NCI-H2171 treated with DMSO at 0.1 percent for 48 hours (cell line): ENCODE results near the gene DBP.

Source experiments
- DNase-seq: peaks from one replicate; lab custom pipeline; 2025; lab: John Stamatoyannopoulos, UW

Gene DBP

DNA sequence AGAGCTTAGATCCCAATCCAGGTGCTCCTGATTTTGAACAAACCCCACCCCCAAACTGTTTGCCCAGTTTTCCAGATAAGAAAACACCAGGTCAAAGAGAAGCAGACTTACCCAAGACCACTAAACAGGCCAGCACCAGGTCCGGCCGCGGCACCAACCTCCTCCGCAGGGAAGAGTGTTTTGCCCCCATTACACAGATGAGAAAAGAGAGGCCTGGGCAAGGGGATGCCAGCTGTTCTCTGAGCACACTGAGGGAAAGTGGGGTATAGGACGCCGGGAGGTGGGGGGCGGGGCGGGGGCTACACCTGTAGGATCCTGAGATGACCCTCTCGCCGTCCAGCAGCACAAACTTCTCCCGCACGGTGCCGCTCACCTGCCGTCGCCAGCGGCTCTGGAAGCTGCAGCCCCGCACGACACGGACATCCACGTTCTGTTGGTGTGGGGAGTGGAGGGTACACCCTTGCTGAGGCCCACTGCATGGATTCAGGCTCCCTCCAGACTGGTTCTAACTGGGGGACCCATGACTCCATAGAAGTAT is 27.5 kb downstream of the DBP start:
- no peak for DNase-seq

DNA sequence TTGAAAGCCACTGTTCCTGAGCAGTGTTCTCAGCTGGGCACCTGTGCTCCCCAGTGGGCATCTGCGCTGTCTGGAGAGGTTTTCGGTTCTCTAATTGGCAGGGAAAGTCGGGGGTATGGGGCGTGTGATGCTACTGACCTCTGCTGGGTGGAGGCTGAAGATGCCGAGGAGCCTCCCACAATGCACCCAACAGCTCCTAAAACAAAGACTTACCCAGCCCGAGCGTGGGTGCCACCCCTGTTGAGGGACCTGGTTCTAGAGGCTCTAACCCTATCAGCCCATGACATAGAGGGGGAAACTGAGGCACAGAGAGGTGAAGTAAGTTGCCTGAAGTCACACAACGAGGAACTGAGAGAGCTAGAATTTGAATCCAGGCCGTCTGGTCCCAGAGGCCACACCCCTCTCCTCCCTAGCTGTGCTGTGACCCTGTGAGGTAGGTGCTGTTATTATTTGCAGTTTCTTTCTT is 28.3 kb downstream of the DBP start:
- DNase-seq, result peak; percentile 80

DNA sequence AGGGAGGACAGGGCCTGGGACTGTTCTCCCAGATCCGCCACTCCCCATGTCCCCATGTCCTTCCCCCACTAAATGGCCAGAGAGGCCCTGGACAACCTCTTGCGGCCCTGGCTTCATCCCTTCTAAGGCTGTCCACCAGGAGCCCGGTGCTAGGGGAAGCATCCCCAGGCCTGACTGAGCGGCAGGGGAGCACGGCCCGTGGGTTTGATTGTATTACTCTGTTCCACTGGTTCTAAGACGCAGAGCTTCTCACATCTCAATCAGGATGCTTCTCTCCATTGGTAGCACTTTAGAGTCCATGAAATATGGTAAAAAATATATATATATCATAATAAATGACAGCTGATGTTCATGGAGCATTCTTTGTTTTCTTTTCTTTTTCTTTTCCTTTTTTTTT is 29.8 kb downstream of the DBP start:
- no peak for DNase-seq

DNA sequence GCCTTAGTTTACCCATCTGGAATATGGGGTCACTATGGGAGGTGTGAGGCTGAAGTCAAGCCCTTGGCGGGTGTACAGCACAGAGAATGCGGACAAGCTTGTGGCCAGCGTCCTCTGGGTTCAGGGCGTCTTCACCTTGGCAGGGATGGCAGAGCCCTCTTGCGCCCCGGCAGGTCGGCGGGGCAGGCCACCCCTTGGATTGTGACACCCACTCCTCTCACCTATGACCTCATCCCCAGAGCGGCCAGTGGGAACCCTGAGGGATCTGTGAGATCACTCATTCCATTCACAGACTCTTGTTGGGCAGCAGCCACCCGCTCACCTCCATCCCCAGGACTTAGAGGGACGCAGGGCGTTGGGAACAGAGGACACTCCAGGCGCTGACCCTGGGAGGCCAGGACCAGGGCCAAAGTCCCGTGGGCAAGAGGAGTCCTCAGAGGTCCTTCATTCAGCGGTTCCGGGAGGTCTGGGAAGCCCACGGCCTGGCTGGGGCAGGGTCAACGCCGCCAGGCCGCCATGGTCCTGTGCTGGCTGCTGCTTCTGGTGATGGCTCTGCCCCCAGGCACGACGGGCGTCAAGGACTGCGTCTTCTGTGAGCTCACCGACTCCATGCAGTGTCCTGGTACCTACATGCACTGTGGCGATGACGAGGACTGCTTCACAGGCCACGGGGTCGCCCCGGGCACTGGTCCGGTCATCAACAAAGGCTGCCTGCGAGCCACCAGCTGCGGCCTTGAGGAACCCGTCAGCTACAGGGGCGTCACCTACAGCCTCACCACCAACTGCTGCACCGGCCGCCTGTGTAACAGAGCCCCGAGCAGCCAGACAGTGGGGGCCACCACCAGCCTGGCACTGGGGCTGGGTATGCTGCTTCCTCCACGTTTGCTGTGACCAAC is 30.5 kb downstream of the DBP start, which contains the start of gene SPACA4:
TSS of gene SPACA4 (plus strand) at position 280 of the 896 bp plus-strand sequence. CDS start at position 517, 237 bp downstream.
- no peak for DNase-seq

DNA sequence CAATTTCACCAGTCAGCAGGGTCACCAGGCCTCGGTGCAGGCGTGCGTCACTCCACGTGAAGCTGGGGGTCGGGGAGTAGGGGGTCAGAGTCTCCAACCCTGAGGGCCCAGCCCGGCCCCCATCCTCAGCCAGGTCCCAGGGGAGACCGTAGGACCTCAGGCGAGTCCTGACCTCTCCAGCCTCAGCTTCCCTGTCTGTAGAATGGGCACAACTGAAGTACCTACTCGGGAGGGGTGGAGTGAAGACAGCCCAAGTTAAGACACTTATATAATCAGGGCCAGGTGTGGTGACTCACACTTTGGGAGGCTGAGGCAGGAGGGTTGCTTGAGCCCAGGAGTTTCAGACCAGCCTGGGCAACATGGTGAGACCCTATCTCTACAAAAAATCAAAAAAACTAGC is 33.3 kb downstream of the DBP start:
- no peak for DNase-seq

DNA sequence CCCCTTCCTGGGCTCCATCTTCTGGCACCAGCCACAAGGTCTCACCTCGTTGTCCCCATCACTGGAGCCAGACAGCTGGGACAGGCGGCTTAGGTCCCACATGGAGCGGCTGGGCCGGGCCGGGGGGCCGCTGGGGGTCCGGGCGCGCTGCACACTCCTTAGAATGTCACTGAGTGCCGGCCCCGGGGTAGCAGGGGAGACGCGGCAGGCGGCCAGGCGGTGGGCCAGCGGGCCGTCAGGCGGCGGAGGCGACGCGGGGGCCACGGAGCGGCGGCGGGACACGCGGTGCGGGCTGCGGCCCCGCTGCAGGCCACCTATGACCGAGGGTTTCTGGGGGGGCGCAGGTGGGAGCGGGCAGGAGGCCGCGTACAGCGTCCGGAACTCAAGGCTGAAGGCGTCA is 33.7 kb downstream of the DBP start:
- DNase-seq, result no peak

DNA sequence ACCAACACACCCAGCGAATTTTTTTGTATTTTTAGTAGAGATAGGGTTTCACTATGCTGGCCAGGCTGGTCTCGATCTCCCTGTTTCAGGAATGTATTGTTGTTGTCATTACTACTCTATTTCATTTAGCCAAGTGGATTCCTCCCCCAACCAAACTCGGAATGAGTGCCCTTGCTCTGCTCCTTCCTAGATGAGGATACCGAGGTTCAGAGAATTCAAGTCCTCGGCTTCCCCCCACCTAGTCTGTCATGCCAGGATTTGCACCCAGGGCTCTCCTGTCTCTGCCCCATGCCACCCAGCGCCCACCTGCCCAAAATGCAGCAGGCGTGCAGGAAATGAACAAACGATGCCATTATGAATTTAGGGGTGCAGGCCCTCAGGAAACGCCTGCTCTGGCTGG is 34.2 kb downstream of the DBP start:
- no peak for DNase-seq

DNA sequence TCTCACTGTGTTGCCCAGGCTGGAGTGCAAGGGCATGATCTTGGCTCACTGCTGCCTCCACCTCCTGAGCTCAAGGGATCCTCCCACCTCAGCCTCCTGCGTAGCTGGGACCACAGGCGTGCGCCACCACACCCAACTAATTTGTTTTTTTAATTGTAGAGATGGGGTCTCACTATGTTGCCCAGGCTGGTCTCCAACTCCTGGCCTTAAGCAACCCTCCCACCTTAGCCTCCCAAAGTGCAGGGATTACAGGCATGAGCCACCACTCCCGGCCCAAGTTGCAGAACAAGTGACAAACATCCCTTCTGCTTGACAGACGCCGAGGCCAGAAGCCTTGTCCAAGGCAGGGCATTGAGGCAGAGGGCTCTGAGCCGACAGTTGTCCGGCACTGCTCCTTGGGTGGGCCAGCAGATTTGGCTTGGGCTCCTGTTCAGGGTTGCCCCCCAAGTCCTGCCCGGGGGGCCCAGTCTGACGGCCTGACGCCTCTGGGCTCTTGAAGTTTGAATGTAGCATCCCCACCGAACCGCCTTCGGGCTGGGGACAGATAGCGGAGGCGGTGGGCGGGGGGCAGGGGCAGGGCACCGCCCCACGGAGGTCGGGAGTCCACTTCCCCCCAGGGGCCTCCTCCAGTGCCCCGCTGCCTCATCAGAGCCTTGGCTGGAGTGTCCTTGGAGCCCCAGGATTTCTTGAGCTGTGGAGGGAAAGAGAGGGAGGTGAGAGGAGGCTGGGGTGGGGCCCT is 36.3 kb downstream of the DBP start:
- no peak for DNase-seq

DNA sequence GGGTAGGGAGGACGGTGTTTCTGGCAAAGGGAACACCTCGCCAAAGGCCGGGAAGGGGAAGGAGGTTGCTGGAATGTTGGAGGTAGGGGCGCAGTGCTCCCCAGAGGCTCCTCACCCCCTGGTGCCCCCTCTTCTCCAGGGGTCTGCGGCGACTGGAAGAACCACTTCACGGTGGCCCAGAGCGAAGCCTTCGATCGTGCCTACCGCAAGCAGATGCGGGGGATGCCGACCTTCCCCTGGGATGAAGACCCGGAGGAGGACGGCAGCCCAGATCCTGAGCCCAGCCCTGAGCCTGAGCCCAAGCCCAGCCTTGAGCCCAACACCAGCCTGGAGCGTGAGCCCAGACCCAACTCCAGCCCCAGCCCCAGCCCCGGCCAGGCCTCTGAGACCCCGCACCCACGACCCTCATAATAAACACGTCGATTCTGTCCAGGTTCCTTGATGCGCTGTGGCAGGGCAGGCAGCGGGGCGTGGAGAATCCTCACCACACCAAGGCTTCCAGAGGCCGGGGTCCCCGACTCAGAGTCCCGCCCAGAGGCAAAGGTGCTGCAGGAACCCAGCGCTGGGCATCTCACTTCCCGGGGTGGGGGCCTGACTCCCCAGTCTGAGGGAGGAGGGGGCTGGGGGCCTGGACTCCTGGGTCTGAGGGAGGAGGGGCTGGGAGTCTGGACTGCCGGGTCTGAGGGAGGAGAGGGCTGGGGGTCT is 38.0 kb downstream of the DBP start:
- DNase-seq, result no peak

DNA sequence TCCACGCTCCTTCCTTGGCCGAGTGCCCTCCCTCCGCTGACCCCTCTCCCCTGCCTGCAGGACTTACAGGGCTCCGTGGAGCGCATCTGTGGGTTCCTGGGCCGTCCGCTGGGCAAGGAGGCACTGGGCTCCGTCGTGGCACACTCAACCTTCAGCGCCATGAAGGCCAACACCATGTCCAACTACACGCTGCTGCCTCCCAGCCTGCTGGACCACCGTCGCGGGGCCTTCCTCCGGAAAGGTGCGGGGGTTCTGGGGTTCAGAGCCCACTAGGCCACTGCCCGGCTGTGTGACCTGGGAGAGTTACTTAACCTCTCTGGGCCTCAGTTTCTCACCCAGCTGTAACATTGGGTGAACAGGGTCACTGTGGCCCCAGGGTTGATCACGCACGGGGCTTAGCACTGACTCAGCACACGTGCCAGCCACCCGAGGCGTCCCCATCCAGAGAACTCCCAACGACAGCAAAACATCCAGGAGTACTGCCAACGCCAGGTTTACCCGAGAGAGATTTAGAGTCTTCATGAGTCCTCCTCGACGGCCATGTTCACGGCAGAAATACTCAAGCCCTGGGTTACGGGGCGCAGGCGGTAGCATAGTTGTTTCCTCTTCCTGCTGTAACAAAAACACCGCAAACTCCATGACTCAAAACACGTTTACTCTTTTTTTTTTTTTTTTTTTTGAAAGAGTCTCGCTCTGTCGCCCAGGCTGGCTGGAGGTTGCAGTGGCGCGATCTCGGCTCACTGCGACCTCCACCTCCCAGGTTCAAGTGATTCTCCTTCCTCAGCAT is 40.3 kb downstream of the DBP start:
- DNase-seq, result no peak

DNA sequence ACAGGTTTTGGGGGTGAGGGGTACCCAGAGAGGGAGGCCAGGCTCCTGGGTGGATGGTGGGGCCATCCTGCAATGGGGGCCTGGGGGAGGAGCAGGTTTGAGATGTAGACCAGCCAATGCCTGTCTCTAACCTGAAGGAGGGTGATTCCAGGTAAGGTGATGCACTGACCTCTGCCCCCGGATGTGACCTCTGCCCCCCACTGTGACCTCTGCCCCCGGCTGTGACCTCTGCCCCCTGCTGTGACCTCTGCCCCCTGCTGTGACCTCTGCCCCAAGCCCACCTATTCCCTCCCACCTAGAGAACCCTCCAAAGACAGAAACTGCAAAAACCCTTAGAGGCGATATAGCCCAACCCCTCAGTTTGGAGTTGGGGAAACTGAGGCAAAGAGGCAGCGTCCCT is 40.9 kb downstream of the DBP start:
- DNase-seq, result no peak

DNA sequence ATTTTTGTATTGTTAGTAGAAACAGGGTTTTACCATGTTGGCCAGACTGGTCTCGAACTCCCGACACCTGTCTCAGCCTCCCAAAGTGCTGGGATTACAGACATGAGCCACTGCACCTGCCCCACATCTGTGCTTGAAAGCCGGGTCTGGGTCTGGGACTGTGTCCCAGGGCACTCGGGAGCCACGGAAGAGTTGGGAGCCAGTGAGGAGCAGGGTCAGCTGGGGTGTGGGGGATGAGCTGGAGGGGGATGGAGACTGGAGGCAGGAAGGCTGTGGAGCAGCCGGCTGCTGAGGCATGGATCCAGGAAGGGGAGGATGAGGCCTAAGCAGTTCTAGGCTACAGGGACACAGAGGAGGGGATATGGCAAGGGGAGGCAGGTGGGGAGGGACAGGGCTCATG is 41.3 kb downstream of the DBP start:
- no peak for DNase-seq

DNA sequence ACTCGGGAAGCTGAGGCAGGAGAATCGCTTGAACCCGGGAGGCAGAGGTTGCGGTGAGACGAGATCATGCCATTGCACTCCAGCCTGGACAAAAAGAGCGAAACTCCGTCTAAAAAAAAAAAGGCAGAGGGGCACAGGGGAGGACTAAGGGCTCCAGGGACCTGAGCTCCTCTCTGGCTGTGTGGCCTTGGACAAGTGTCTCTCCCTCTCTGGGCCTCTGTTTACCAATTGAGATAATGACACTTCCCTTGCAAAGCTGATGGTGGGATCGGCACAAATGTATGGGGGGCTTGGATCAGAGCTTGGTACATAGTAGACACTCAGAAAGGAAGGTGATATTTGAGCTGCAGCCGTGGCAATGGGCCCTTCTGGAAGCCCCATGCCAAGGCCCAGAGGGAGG is 42.0 kb downstream of the DBP start:
- no peak for DNase-seq

DNA sequence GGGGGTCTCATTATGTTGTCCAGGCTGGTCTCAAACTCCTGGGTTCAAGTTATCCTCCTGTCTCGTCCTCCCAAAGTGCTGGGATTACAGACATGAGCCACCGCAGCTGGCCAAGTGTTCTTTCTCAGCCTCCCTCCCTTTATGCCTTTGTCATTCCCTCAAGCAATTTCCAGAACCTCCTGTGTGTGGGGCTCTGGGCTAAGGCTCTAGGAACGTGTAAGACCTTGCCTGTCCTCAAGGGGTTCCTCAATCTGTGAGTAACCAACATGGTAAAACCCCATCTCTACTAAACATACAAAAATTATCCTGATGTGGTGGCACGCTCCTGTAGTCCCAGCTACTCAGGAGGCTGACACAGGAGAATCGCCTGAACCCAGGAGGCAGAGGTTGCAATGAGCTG is 46.2 kb downstream of the DBP start:
- no peak for DNase-seq

DNA sequence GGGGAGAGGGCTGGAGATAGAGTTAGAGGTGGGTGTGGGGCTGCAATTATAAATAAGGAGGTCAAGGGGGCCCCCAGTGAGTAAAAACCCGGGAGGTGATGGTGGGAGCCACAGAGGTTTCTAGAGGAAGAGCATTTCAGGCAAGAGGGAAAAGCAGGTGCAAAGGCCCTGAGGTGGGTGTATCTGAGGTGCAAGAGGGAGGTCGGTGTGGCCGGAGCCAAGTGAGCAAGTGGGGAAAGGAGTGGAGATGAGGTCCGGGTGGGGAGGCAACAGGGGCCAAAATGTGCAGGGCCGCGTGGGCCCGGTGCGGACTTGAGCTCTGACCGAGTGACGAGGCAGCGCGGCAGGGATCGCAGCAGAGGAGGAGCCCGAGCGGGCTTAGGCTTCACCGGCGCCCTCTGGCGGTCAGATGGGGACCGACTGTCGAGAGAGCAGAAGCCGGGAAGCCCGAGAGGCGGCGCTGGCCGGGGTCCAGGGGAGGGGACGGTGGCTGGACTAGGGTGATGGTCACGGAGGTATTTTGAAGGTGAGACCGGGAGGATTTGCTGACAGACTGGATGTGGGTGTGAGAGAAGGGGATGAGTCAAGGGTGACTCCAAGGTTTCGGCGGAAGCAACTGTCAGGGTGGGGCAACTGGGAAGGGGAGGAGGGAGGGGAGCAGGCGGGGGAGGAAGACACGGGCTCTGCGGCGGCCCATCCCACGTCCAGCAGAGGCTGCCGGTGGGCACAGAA is 48.3 kb downstream of the DBP start:
- DNase-seq, result peak; percentile 67

DNA sequence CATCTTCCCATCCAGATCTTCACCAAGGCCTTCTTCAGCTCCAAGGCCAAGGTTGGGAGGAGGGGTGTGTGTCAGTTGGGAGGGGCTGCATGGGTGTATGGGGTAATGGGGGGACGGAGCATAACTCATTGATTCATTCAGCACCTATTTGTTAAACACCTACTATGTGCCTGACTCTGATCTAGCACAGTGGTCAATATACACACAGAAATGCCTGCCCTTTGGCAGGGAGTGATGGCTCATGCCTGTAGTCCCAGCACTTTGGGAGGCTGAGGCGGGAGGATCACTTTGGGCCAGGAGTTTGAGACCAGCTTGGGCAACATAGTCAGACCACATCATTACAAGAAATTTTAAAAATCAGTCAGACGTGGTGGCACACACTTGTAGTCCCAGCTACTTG is 49.8 kb downstream of the DBP start:
- DNase-seq, result no peak

DNA sequence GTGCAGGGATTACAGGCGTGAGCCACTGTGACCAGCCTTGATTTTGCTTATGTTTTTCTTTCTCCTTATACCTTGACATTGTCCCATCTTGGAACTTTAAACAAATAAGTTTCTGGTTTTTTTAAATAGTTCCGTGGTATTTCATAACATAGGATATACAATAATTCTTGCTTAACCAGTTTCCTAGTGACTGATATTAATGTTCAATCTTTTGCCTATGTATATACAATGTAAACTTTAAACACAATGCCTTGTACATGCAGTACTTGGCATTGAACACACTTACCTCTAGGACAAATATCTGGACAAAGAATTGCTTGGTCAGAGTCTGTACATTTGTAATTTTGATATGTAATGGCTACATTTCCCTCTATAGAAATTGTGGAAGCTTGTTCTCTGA is 55.0 kb downstream of the DBP start:
- no peak for DNase-seq
